AG08395 (cell line): ENCODE measurements around the gene LAMTOR2.

ENCODE experiments used
- DNase-seq: peaks from one replicate; pipeline ENCODE4 v3.0.0; 2012; ENCODE audit warnings: mixed read lengths, low spot score

Gene LAMTOR2

GRCh38 chr1:156099282-156099681 lies 44.7 kb downstream of the LAMTOR2 start:
- no peak for DNase-seq

GRCh38 chr1:156100205-156100995 lies 45.8 kb downstream of the LAMTOR2 start:
- DNase-seq = no peak

- DNase-seq = no peak
These were observed 47.3 kb downstream of the LAMTOR2 start for GRCh38 chr1:156101880-156102279.

- no peak for DNase-seq
These were observed 48.3 kb downstream of the LAMTOR2 start for GRCh38 chr1:156102633-156103511.

GRCh38 chr1:156103521-156103947 lies 49.0 kb downstream of the LAMTOR2 start:
- DNase-seq = peak; percentile 84

- DNase-seq = peak; percentile 90
These were observed 49.7 kb downstream of the LAMTOR2 start for GRCh38 chr1:156104065-156104810.

GRCh38 chr1:156104861-156105832 lies 50.6 kb downstream of the LAMTOR2 start:
- DNase-seq = peak; percentile 70

GRCh38 chr1:156106624-156107488 lies 52.3 kb downstream of the LAMTOR2 start:
- no peak for DNase-seq

GRCh38 chr1:156108057-156108456 lies 53.5 kb downstream of the LAMTOR2 start:
- no peak for DNase-seq
